Measurements from ENCODE around the gene CLRN1.

DNA sequence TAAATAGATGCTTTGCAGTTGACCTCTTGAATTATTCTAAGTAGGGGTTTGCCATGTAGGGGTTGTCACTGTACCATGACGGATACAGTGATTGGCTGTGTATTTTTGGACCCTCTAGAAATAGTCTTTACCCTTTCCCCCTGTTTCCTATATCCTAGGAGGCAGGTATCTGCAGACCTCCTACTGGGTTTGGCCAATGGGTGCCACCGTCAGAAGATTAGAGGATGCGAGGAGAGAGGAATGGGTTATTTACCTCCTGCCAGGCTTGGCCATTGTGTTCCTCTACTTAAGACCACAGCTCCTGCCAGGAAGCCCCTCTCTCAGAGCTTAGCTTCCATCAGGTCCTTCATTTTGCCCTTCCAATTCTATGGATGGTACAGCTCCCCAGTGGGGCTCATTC is 40.2 kb upstream of the CLRN1 start:
- TF ChIP-seq, protein P1, sequence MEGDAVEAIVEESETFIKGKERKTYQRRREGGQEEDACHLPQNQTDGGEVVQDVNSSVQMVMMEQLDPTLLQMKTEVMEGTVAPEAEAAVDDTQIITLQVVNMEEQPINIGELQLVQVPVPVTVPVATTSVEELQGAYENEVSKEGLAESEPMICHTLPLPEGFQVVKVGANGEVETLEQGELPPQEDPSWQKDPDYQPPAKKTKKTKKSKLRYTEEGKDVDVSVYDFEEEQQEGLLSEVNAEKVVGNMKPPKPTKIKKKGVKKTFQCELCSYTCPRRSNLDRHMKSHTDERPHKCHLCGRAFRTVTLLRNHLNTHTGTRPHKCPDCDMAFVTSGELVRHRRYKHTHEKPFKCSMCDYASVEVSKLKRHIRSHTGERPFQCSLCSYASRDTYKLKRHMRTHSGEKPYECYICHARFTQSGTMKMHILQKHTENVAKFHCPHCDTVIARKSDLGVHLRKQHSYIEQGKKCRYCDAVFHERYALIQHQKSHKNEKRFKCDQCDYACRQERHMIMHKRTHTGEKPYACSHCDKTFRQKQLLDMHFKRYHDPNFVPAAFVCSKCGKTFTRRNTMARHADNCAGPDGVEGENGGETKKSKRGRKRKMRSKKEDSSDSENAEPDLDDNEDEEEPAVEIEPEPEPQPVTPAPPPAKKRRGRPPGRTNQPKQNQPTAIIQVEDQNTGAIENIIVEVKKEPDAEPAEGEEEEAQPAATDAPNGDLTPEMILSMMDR (IDR thresholded peaks at IDR 0.05): no peak
- TF ChIP-seq POLR2A (IDR thresholded peaks at IDR 0.05) (no peak), POLR2AphosphoS5 (IDR thresholded peaks at IDR 0.05) (no peak), EP300 (IDR thresholded peaks at IDR 0.05) (no peak)
